NOMO-1 treated with dmso at 0.1 percent for 144 hours (cell line): ENCODE results near the gene CDKN1C.

ENCODE experiments used
- DNase-seq: peaks from one replicate; lab custom pipeline; 2025; ENCODE audit not compliant: unreplicated experiment; lab: John Stamatoyannopoulos, UW

CDKN1C gene

GRCh38 chr11:2870460-2870859 is 15.1 kb downstream of the CDKN1C start:
- DNase-seq: no peak

- no peak for DNase-seq
These were observed 15.8 kb downstream of the CDKN1C start for GRCh38 chr11:2869561-2870427.

DNA sequence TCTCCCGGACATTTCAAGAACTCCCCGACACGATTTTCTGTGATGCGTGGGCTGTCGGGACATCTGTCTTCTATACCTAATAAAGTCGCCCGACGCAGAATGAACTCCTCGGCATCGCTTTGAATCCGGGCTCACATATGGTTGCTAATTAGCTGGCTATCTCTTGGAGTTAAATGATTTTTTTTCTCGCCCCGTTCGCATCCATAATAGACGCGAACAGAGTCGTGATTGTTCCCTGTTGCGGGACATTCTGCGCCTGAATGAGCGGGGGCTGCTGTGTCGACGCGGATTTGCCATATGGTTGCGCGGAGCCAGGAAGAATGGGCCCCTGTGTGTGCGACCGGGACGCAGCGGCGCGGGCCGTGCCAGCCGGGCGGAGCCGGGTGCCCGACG is 16.4 kb downstream of the CDKN1C start:
- DNase-seq: no peak

DNA sequence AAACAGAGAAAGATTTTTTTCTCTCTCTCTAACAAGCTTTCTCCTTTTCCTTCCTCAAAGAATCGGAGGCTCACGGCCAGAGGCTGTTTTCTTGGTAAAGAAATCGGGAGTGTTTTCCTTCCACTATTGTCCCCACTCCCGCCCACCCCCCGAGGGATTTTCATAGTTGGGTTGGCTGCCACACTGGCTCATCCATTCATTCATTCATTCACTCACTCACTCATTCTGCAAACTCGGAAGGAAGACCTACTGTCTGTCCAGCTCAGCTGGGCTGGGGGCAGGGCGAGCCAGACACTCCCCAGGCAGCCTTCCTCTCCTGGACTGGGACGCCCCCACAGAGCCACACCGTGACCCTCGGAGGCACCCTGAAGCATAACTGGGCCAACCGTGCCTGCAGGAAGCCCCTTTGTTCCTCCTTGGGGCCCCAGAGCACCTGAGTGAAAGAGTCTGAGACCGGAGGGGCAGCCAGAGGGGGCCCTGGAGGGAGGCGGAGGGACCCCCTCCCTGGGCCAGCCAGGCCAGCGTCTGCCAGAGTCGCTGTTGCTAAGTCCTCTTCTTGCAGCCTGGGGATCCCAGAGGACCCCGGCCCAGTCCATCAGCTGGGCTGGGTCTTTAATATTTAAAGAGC is 17.0 kb downstream of the CDKN1C start:
- DNase-seq: no peak

GRCh38 chr11:2867722-2868505 is 17.7 kb downstream of the CDKN1C start:
- DNase-seq: no peak

- no peak for DNase-seq
These were observed 18.4 kb downstream of the CDKN1C start for GRCh38 chr11:2867142-2867541.

GRCh38 chr11:2865922-2866577 is 19.5 kb downstream of the CDKN1C start:
- no peak for DNase-seq

- DNase-seq: no peak
These were observed 20.7 kb downstream of the CDKN1C start for GRCh38 chr11:2864901-2865300.

GRCh38 chr11:2863276-2863618 is 22.3 kb downstream of the CDKN1C start:
- DNase-seq: no peak

DNA sequence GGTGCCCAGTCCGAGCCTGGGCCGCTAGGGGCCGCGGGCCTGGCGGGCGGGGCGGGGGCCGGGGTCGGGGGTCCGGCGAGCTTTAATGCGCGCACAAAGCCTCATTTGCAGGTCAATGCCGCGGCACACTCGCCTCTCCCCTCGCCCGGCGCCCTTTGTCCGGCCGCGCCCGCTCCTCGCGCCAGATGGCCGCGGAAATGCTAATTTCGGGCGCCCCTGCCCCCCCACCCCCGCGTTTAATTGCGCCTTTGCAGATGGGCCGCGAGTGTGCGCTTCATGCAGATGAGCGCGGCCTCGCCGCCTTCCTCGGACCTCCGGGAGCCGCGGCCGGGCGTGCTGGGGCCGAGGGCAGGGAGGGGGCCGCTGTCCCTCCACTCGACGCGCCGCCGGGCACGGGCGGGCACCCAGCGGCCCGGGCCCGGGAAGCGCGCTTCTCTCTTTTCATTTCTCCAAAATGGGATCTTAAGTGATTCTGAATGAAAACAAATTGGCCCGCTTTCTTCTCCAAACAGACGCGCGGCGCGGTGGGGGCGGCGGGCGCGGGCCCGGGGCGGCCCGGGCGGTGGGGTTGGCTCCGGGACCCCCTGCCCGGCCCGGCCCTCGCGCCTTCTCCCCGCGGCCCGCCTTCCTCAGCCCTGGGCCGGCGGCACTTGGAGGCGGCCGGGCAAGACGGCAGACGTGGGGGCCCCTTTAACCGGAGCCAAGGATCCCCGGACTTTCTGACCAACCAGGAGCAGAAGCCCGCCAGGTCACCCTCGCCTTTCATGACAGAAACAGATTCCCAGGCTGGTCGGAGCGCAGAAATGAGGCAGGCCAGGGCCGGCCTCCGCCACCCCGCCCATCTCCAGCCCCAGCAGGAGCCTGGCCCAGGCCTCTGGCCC is 22.9 kb downstream of the CDKN1C start:
- DNase-seq: no peak

- DNase-seq: peak; percentile 65
These were observed 24.9 kb downstream of the CDKN1C start for GRCh38 chr11:2860636-2861035.

DNA sequence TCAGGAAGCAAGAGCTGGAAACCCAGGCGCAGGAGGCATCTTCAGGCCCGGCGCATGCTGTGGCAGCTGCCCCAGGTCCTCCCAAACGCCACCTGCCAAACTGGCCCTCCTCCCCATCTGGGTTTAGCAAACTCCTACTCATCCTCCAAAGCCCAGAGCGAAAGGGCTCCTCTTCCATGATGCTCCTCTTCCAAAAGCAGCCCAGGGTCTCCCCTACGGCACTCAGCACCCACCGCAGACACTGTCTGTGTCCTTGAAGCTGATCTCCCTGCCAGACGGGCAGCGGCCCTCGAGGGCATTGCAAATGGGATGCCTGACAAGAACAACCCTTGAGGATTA is 25.9 kb downstream of the CDKN1C start:
- no peak for DNase-seq

- no peak for DNase-seq
These were observed 26.4 kb downstream of the CDKN1C start for GRCh38 chr11:2858995-2859698.

DNA sequence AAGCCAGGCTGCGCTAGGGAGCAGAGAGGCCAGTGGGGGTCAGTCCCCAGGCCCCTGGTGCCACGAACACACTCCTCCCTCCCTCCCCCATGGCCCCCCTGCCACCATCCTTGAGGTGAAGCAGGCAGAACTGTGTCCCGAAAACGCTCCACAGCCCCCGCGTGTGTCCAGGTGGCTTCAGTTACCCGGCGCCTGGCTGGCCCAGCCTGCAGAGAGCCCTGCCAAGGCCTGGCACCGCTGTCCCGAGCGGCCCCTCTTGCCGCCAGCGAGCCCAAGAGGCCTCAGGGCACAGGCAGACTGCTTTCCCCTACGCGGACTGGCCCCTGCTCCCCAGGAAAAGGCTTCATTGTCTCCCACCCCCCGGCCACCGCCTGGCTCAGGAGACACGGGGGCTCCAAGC is 27.7 kb downstream of the CDKN1C start:
- DNase-seq: no peak

GRCh38 chr11:2857276-2857675 is 28.3 kb downstream of the CDKN1C start:
- no peak for DNase-seq

GRCh38 chr11:2855162-2855561 is 30.4 kb downstream of the CDKN1C start:
- no peak for DNase-seq

DNA sequence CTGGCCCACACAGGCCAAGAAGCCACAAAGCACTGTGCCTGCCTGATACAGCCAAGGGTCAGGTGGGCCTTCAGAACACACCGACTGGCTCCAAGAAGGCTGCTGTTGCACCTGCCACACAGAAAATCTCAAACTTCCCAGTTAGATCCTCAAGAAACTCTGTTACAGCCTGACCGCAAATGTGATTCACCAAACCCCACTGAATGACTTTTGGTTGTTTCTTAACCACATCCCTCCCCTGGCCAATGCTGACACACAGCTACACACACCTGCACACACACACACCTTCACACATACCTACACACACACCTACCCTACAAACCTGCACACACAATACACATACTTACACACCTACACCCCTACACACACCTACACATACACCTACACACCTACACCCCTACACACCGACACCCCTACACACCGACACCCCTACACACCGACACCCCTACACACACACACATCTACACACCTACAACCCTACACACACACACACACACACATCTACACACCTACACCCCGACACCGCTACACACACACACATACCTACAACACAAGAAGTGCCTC is 31.5 kb downstream of the CDKN1C start:
- no peak for DNase-seq

GRCh38 chr11:2853401-2853800 is 32.2 kb downstream of the CDKN1C start:
- DNase-seq: no peak

DNA sequence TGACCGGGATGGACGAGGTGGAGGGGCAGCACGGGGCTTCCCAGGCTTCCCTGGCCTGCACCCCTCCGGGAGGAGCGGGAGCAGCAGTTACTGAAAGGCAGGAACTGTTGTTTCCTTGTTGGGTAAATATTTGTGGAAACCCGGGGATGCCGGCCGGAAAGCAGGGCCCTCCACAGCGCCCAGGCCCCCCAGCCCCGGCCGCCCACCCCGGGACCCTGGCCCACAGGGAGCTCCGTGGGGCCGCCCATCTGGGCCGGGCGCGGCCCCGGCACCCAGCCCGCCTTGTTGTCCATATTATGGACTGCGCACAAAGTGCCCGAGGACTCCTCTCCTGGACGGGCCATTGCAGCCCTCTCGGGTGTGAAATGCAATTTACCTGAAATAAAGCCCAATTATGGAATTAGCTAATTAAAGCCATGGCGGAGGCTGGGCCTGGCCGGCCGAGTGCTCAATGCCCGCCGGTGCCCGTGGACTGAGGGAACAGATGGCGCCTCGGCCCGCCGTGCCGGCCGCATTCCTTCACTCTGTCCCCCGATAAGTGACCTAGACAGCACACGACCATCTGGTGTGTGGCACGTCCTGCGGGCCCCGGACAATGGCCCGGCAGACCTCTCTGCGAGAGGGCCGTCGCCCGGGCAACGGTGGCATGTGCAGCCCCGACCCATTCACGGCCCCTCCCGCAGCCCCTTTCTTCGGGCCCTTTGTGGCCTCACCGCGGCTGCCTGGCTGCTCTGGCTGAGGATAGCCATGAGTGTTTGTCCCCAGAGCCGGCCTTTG is 35.4 kb downstream of the CDKN1C start:
- DNase-seq: no peak
